Measurements from ENCODE around the gene PTPRG. TPM values are rescaled to one million over a fixed set of nuclear protein-coding genes. Genes with fewer than 3 reads are reported as not detected.
A peak's percentile ranks its signal among the peaks of the same experiment; 100 is the strongest.

PTPRG gene
- total RNA-seq, 2 donors from 2014 or later = 33.9 to 39.2 TPM

GRCh38 chr3:61724183-61724582 lies 162.8 kb downstream of the PTPRG start:
- no peak for TF ChIP-seq CTCF (IDR thresholded peaks at IDR 0.05)
- no peak for DNase-seq (ENCODE audit: low spot score)
- Histone ChIP-seq H3K27ac (no peak overlapping the region), H3K36me3 (no peaks in the 10 kb centered on the region), H3K9me3 (no peaks in the 10 kb centered on the region), H3K27me3 (no peaks in the 10 kb centered on the region), H3K4me3 (no peak overlapping the region), H3K4me1 (peaks cover 0 to 23% of the 10 kb centered on the region in 2 donors)

GRCh38 chr3:61724801-61725200 lies 163.4 kb downstream of the PTPRG start:
- Histone ChIP-seq H3K4me1 (peaks cover 0 to 18% of the 10 kb centered on the region in 2 donors), H3K27me3 (no peaks in the 10 kb centered on the region), H3K4me3 (no peak overlapping the region), H3K27ac (peak overlapping the region in 1 of 2 donors; percentile 47), H3K9me3 (no peaks in the 10 kb centered on the region), H3K36me3 (no peaks in the 10 kb centered on the region)
- TF ChIP-seq CTCF (IDR thresholded peaks at IDR 0.05) = no peak
- no peak for DNase-seq (ENCODE audit: low spot score)

- Histone ChIP-seq H3K27me3 (no peaks in the 10 kb centered on the region), H3K36me3 (no peaks in the 10 kb centered on the region), H3K4me3 (no peak overlapping the region), H3K27ac (peak overlapping the region; percentile 44 to 47), H3K4me1 (peaks cover 0 to 23% of the 10 kb centered on the region in 2 donors), H3K9me3 (no peaks in the 10 kb centered on the region)
- no peak for TF ChIP-seq CTCF (IDR thresholded peaks at IDR 0.05)
- DNase-seq (ENCODE audit: low spot score) = no peak
Measured at GRCh38 chr3:61725851-61726333, 164.5 kb downstream of the PTPRG start.

- Histone ChIP-seq H3K9me3 (no peaks in the 10 kb centered on the region), H3K27me3 (no peaks in the 10 kb centered on the region), H3K4me3 (no peak overlapping the region), H3K4me1 (peaks cover 0 to 23% of the 10 kb centered on the region in 2 donors), H3K27ac (peak overlapping the region in 1 of 2 donors; percentile 2), H3K36me3 (no peaks in the 10 kb centered on the region)
- no peak for TF ChIP-seq CTCF (IDR thresholded peaks at IDR 0.05)
- no peak for DNase-seq (ENCODE audit: low spot score)
Measured at GRCh38 chr3:61727435-61727834, 166.1 kb downstream of the PTPRG start.

GRCh38 chr3:61729038-61729634 lies 167.8 kb downstream of the PTPRG start:
- Histone ChIP-seq H3K9me3 (no peaks in the 10 kb centered on the region), H3K36me3 (no peaks in the 10 kb centered on the region), H3K4me3 (no peak overlapping the region), H3K27ac (peak overlapping the region in 1 of 2 donors; percentile 15), H3K4me1 (peaks cover 0 to 33% of the 10 kb centered on the region in 2 donors), H3K27me3 (no peaks in the 10 kb centered on the region)
- no peak for TF ChIP-seq CTCF (IDR thresholded peaks at IDR 0.05)
- no peak for DNase-seq (ENCODE audit: low spot score)

- Histone ChIP-seq H3K27ac (peak overlapping the region in 1 of 2 donors; percentile 20), H3K9me3 (no peaks in the 10 kb centered on the region), H3K4me1 (peaks cover 0 to 34% of the 10 kb centered on the region in 2 donors), H3K36me3 (no peaks in the 10 kb centered on the region), H3K27me3 (no peaks in the 10 kb centered on the region), H3K4me3 (no peak overlapping the region)
- TF ChIP-seq CTCF (IDR thresholded peaks at IDR 0.05) = no peak
- DNase-seq (ENCODE audit: low spot score) = no peak
Measured at GRCh38 chr3:61730056-61730455, 168.7 kb downstream of the PTPRG start.
